Measurements from ENCODE around the gene KRT76.
"Not testable (repeated sequence)": the region's sequence is repeated elsewhere in the genome, so short reads cannot be mapped to it uniquely, and the experiment has no call there.

KRT76 gene

DNA sequence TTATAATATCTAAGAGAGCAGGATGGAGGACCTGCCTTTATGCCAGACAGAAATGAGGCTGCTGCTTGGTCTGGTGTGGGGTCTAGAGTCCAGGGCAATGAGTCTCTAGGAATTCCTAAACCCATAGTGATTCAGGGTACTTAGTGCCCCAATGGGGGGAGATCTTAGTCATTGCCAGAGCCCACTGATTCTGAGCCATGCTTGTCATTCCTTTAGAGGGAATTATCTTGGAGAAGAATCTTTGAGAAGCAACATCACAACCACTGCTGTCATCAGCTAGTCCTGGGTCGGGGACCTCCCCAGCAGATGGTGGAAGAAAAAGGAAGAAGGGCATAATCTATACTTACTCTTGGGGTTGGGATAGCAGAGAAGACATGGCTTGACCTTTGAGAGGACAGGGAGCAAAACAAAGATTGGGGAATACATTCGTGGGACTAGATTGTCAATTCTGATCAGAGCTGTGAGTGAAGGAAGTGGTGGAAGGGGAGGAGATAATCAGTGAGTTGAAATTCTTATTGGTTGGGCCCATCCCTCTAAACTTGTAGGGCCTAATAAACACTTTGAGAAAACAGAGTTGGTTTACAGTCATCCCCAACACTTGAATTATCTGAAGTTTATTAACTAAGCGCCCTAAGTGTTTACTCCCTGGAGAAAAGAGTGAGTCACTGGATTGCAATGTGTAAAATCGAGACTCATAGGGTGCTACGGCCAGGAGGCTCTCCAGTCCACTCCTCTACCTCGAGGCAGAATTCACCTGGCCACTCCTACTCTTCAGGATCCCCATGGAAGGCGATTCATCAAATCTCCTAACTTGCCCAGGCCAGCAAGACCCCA, 21.7 kb upstream of the KRT76 start:
- POLR2A ChIA-PET: no interaction called here

DNA sequence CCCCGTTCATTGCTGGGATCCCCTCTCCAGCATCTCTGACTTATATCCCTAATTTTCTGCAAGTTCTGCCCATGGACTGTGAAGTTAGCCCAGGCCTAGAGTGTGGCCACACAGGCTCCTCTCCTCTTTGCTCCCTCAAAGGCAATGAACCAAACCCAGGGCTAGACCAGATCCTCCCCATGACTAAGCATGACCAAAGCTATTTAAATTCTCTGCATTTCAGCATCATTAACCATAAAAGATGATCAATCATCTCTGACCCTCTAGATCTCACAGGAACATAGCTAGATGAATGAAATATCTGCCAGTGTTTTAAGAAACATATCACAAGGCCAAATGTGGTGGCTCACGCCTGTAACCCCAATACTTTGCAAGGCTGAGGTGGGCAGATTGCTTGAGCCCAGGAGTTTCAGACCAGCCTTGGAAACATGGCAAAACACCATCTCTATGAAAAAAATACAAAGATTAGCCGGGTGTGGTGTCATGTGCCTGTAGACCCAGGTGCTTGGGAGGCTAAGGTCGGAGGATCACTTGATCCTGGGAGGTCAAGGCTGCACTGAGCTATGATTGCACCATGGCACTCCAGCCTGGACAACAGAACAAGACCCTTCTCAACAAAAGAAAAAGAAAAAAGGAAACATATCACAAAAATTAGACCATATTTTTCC, 21.0 kb upstream of the KRT76 start:
- DNase-seq (ENCODE audit: extremely low spot score): no peak
- POLR2A ChIA-PET: no interaction called here

More for the DNA sequence above, 21.7 kb upstream of the KRT76 start:
- DNase-seq (ENCODE audit: extremely low spot score): no peak
- CTCF ChIA-PET: no interaction called here
- no peak for TF ChIP-seq ELF4 (IDR thresholded peaks at IDR 0.05)
- TF ChIP-seq TARDBP (IDR thresholded peaks at IDR 0.05): no peak
- TF ChIP-seq SP1 (IDR thresholded peaks at IDR 0.05): no peak
- TF ChIP-seq FOXK2 (IDR thresholded peaks at IDR 0.05): no peak
- no peak for TF ChIP-seq ZNF384 (IDR thresholded peaks at IDR 0.05)
- TF ChIP-seq, protein P1, sequence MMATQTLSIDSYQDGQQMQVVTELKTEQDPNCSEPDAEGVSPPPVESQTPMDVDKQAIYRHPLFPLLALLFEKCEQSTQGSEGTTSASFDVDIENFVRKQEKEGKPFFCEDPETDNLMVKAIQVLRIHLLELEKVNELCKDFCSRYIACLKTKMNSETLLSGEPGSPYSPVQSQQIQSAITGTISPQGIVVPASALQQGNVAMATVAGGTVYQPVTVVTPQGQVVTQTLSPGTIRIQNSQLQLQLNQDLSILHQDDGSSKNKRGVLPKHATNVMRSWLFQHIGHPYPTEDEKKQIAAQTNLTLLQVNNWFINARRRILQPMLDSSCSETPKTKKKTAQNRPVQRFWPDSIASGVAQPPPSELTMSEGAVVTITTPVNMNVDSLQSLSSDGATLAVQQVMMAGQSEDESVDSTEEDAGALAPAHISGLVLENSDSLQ (IDR thresholded peaks at IDR 0.05): no peak
- no peak for TF ChIP-seq CTBP1 (IDR thresholded peaks at IDR 0.05; ENCODE audit: borderline replicate concordance)
- TF ChIP-seq LEF1 (IDR thresholded peaks at IDR 0.05; ENCODE audit: borderline replicate concordance): no peak
- TF ChIP-seq SUZ12 (IDR thresholded peaks at IDR 0.05): no peak
- TF ChIP-seq FOXM1 (IDR thresholded peaks at IDR 0.05; ENCODE audit: borderline replicate concordance): no peak
- no peak for TF ChIP-seq ARNT (IDR thresholded peaks at IDR 0.05)
- no peak for TF ChIP-seq NFRKB (IDR thresholded peaks at IDR 0.05)
- TF ChIP-seq HDGF (IDR thresholded peaks at IDR 0.05; ENCODE audit: borderline replicate concordance): no peak
- no peak for TF ChIP-seq L3MBTL2 (conservative IDR thresholded peaks at IDR 0.05)

GRCh38 chr12:52797529-52797894, 20.4 kb upstream of the KRT76 start:
- no peak for DNase-seq (ENCODE audit: extremely low spot score)
- no peak for TF ChIP-seq ELF4 (IDR thresholded peaks at IDR 0.05)
- no peak for TF ChIP-seq BHLHE40 (IDR thresholded peaks at IDR 0.05; ENCODE audit: borderline replicate concordance)
- TF ChIP-seq LEF1 (IDR thresholded peaks at IDR 0.05; ENCODE audit: borderline replicate concordance): no peak
- no peak for TF ChIP-seq NFRKB (IDR thresholded peaks at IDR 0.05)
- no peak for TF ChIP-seq FOXM1 (IDR thresholded peaks at IDR 0.05; ENCODE audit: borderline replicate concordance)
- no peak for TF ChIP-seq HDGF (IDR thresholded peaks at IDR 0.05; ENCODE audit: borderline replicate concordance)
- TF ChIP-seq ARNT (IDR thresholded peaks at IDR 0.05): no peak
- no peak for TF ChIP-seq L3MBTL2 (conservative IDR thresholded peaks at IDR 0.05)
- TF ChIP-seq SUZ12 (IDR thresholded peaks at IDR 0.05): no peak
- TF ChIP-seq FOXK2 (IDR thresholded peaks at IDR 0.05): no peak
- ChIA-PET POLR2A (no interaction called here), CTCF (no interaction called here)

More for the DNA sequence above, 21.0 kb upstream of the KRT76 start:
- CTCF ChIA-PET: no interaction called here
- no peak for TF ChIP-seq SUZ12 (IDR thresholded peaks at IDR 0.05)
- no peak for TF ChIP-seq ARNT (IDR thresholded peaks at IDR 0.05)
- TF ChIP-seq LEF1 (IDR thresholded peaks at IDR 0.05; ENCODE audit: borderline replicate concordance): no peak
- no peak for TF ChIP-seq HDGF (IDR thresholded peaks at IDR 0.05; ENCODE audit: borderline replicate concordance)
- TF ChIP-seq L3MBTL2 (conservative IDR thresholded peaks at IDR 0.05): no peak
- TF ChIP-seq ZNF384 (IDR thresholded peaks at IDR 0.05): no peak
- no peak for TF ChIP-seq FOXA1 (IDR thresholded peaks at IDR 0.05)
- TF ChIP-seq SP1 (IDR thresholded peaks at IDR 0.05): no peak
- TF ChIP-seq FOXM1 (IDR thresholded peaks at IDR 0.05; ENCODE audit: borderline replicate concordance): no peak
- TF ChIP-seq TARDBP (IDR thresholded peaks at IDR 0.05): no peak
- no peak for TF ChIP-seq CTBP1 (IDR thresholded peaks at IDR 0.05; ENCODE audit: borderline replicate concordance)
- TF ChIP-seq FOXK2 (IDR thresholded peaks at IDR 0.05): no peak

DNA sequence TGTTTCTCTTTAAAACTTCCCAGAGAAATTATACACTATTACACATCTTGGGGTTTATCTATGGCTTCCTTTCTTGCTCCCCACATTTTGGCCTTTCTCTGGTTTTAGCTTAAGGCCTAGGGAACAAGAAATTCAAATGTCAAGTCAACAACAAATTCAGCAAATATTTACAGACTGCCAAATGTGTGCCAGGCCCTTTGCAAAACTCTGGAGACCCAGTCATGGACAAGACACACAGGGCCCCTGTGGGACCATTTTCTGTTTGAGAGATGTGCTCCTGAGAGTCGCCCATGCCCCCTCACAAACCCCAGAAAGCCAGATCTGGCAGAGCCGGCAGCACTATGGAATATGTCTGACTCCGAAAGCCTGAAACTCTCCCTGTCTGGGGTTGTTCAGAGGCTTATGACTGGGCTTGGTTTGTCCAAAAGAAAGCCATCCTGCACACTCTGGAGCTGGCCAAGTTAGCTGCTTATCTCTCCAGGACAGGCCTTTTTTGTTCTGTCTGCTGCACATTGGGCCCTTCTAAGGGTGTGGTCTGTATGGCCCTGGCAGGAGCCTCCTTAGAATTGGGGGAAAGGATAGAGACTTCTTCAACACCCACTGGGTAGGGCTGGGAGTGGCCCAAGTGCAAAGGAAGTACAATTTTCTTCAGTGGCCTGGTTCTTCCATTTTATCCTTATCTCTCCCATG, 19.8 kb upstream of the KRT76 start:
- CTCF ChIA-PET: interaction anchor here (1.1 kb wide), 1 partner anchor 16 kb away, joined by 3 read pairs; no protein-coding TSS in a partner anchor
- TF ChIP-seq LEF1 (IDR thresholded peaks at IDR 0.05; ENCODE audit: borderline replicate concordance): no peak
- TF ChIP-seq TARDBP (IDR thresholded peaks at IDR 0.05): no peak
- TF ChIP-seq FOXA1 (IDR thresholded peaks at IDR 0.05): no peak
- TF ChIP-seq NFRKB (IDR thresholded peaks at IDR 0.05): no peak
- TF ChIP-seq ZNF384 (IDR thresholded peaks at IDR 0.05): no peak
- no peak for TF ChIP-seq HDGF (IDR thresholded peaks at IDR 0.05; ENCODE audit: borderline replicate concordance)
- no peak for TF ChIP-seq ARNT (IDR thresholded peaks at IDR 0.05)
- no peak for TF ChIP-seq FOXK2 (IDR thresholded peaks at IDR 0.05)
- no peak for TF ChIP-seq CTBP1 (IDR thresholded peaks at IDR 0.05; ENCODE audit: borderline replicate concordance)
- POLR2A ChIA-PET: no interaction called here
- no peak for DNase-seq (ENCODE audit: extremely low spot score)

- ChIA-PET CTCF (interaction anchor here (0.8 to 1.1 kb wide), 2 partner anchors 15 to 69 kb away, joined by 3 read pairs; no protein-coding TSS in a partner anchor), POLR2A (no interaction called here)
- no peak for DNase-seq (ENCODE audit: extremely low spot score)
- TF ChIP-seq ZNF384 (IDR thresholded peaks at IDR 0.05) (no peak), ELF4 (IDR thresholded peaks at IDR 0.05) (no peak), FOXA1 (IDR thresholded peaks at IDR 0.05) (no peak), FOXM1 (IDR thresholded peaks at IDR 0.05; ENCODE audit: borderline replicate concordance) (no peak), L3MBTL2 (conservative IDR thresholded peaks at IDR 0.05) (no peak), CTBP1 (IDR thresholded peaks at IDR 0.05; ENCODE audit: borderline replicate concordance) (no peak), TARDBP (IDR thresholded peaks at IDR 0.05) (no peak), HDGF (IDR thresholded peaks at IDR 0.05; ENCODE audit: borderline replicate concordance) (no peak), SP1 (IDR thresholded peaks at IDR 0.05) (no peak), LEF1 (IDR thresholded peaks at IDR 0.05; ENCODE audit: borderline replicate concordance) (no peak), NFRKB (IDR thresholded peaks at IDR 0.05) (no peak), BHLHE40 (IDR thresholded peaks at IDR 0.05; ENCODE audit: borderline replicate concordance) (no peak), SUZ12 (IDR thresholded peaks at IDR 0.05) (no peak), FOXK2 (IDR thresholded peaks at IDR 0.05) (no peak)
Observed at GRCh38 chr12:52796429-52796794, 19.3 kb upstream of the KRT76 start.

DNA sequence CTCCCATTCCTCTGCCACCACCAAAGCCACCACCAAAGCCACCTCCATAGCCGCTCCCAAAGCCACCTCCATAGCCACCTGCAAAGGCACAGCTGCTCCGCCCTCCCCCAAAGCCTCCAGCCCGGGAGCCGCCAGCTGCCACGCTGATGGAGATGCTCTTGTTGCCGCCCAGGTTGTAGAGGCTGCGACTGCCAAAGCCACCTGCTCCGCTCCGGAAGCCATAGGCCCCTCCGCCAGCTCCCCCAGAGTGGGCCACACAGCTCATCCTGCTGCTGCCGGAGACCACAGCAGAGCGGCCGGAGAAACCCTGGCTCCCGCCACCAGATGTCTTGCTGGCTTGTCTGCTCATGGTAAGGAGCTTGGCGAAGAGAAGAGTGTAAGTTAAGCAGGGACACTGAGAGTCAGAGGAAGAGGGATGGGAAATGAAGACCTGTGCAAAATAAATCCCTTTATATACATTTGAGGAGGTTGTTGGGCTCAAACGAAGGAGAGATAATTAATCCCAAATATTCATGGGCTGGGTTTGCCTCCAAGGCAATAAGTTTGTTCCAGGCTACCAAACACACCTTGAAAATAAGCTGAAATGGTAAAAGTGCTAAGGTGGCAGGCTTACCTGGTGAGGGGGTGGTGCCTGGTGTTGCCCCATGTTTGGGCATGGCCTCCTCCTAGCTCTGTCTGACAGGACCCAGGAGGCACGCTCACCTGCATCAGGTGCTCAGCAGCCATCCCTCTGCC, 18.7 kb upstream of the KRT76 start, which contains the start of gene KRT3:
TSS of gene KRT3 (minus strand) at position 424 of the 735 bp plus-strand sequence. CDS start at position 349, 75 bp downstream.
- no peak for DNase-seq (ENCODE audit: extremely low spot score)
- TF ChIP-seq SP1 (IDR thresholded peaks at IDR 0.05) (no peak), ELF4 (IDR thresholded peaks at IDR 0.05) (no peak), FOXK2 (IDR thresholded peaks at IDR 0.05) (no peak), CTBP1 (IDR thresholded peaks at IDR 0.05; ENCODE audit: borderline replicate concordance) (no peak), L3MBTL2 (conservative IDR thresholded peaks at IDR 0.05) (no peak), FOXM1 (IDR thresholded peaks at IDR 0.05; ENCODE audit: borderline replicate concordance) (no peak), TARDBP (IDR thresholded peaks at IDR 0.05) (no peak), FOXA1 (IDR thresholded peaks at IDR 0.05) (no peak), ARNT (IDR thresholded peaks at IDR 0.05) (no peak), NFRKB (IDR thresholded peaks at IDR 0.05) (no peak), LEF1 (IDR thresholded peaks at IDR 0.05; ENCODE audit: borderline replicate concordance) (no peak), HDGF (IDR thresholded peaks at IDR 0.05; ENCODE audit: borderline replicate concordance) (no peak), SUZ12 (IDR thresholded peaks at IDR 0.05) (no peak), BHLHE40 (IDR thresholded peaks at IDR 0.05; ENCODE audit: borderline replicate concordance) (no peak)
- TF ChIP-seq, protein P1 (IDR thresholded peaks at IDR 0.05): no peak
- CTCF ChIA-PET: interaction anchor here (0.8 to 1.1 kb wide), 2 partner anchors 14 to 70 kb away, joined by 3 read pairs; no protein-coding TSS in a partner anchor
- POLR2A ChIA-PET: no interaction called here

- DNase-seq (ENCODE audit: extremely low spot score); POLR2A ChIA-PET: not testable (repeated sequence)
- CTCF ChIA-PET: interaction anchor here (0.6 kb wide), 1 partner anchor 511 kb away, joined by 3 read pairs; no protein-coding TSS in a partner anchor
Observed at GRCh38 chr12:52795332-52795674, 18.2 kb upstream of the KRT76 start.

All from HEK293T (cell line).